ENCODE data around the gene P2RX6. TPM values are rescaled to one million over a fixed set of nuclear protein-coding genes. Genes with fewer than 3 reads are reported as not detected.
"Not testable (repeated sequence)": the region's sequence is repeated elsewhere in the genome, so short reads cannot be mapped to it uniquely, and the experiment has no call there.

The P2RX6 gene
- total and polyA plus RNA-seq, 2 experiments from 2014 or later, result 1.6 to 2.2 TPM

DNA sequence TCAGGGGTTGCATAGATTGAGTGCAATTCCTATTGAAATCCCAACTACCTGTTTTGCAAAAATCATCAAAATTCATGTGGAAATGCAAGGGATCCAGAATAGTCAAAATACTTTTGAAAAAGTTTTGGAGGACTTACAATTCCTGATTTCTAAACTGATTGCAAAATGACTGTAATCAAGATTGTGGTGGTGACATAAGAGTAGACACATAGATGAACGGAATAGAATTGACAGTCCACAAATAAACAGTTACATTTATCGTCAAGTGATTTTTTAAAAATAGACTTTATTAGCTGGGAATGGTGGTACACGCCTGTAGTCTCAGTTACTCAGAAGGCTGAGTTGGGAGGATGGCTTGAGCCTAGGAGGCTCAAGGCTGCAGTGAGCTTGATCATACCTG is 20.0 kb downstream of the P2RX6 start:
- no peak overlapping the region for H3K27ac ChIP-seq
- H3K79me2 ChIP-seq (ENCODE audit: insufficient read depth), result no peaks in the 10 kb centered on the region
- H4K20me1 ChIP-seq (ENCODE audit: insufficient read depth), result no peaks in the 10 kb centered on the region
- no peak for DNase-seq
- 80 to 84% methylated on average over 3 of the region's 3 CpGs for WGBS, 2 experiments (ENCODE audit: low coverage in 1 of 2, low lambda C conversion rate in 2 of 2, missing lambda C conversion rate in 2 of 2)
- H3K9ac ChIP-seq, result no peak overlapping the region
- TF ChIP-seq EZH2phosphoT487 (IDR thresholded peaks at IDR 0.05; ENCODE audit: insufficient read depth, low read depth), result no peak
- no peak for TF ChIP-seq EZH2 (IDR thresholded peaks at IDR 0.05; ENCODE audit: insufficient read depth, poor library complexity, severe bottlenecking)
- H3K9me3 ChIP-seq (ENCODE audit: low read depth), result no peaks in the 10 kb centered on the region
- H2AFZ ChIP-seq, result no peak overlapping the region
- peaks cover 14% of the 10 kb centered on the region for H3K4me1 ChIP-seq (ENCODE audit: insufficient read depth)
- peaks cover 14% of the 10 kb centered on the region for H3F3A ChIP-seq (ENCODE audit: insufficient read depth)
- no peaks in the 10 kb centered on the region for H3K9me2 ChIP-seq (ENCODE audit: insufficient read depth)
- in situ Hi-C loops (cut with MboI), result no loop called here
- H3K4me2 ChIP-seq (ENCODE audit: unreplicated experiment), result no peak overlapping the region
- H3K27me3 ChIP-seq (replicated peaks; ENCODE audit: insufficient read depth), result 0 out of 2 replicates have a peak, but pooled peaks cover 6% of the 10 kb centered on the region
- no peak overlapping the region for H3K4me3 ChIP-seq
- H3K36me3 ChIP-seq (ENCODE audit: low read depth), result no peaks in the 10 kb centered on the region

DNA sequence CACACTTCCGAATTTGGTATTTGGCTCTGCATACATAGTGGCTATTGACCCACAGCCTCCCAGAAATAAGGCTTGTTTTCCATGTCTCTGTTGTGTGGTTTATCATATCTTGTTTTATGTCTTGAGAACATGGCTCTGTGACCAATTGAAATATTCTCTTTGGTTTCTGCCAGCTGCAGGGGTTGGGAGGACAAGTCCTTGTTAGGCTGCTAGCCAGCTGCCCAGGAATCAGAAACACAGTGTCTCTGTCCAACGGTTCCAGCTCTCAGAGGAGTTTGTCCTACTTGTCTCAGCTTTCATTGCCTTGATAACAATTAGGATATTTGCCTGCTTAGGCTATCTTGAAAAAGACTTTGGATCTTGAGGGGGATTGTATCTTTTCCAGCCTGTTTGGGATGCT is 23.4 kb downstream of the P2RX6 start:
- H3K36me3 ChIP-seq (ENCODE audit: low read depth), result no peaks in the 10 kb centered on the region
- H3K9me3 ChIP-seq (ENCODE audit: low read depth), result no peaks in the 10 kb centered on the region
- no peaks in the 10 kb centered on the region for H3K9me2 ChIP-seq (ENCODE audit: insufficient read depth)
- no peaks in the 10 kb centered on the region for H3K79me2 ChIP-seq (ENCODE audit: insufficient read depth)
- H2AFZ ChIP-seq, result no peak overlapping the region; the same call in 1 of the 2 replicates
- H3K4me1 ChIP-seq (ENCODE audit: insufficient read depth), result peaks cover 23% of the 10 kb centered on the region
- H3F3A ChIP-seq (ENCODE audit: insufficient read depth), result peaks cover 23% of the 10 kb centered on the region
- H3K27ac ChIP-seq, result peak overlapping the region; percentile 70
- H3K27me3 ChIP-seq (replicated peaks; ENCODE audit: insufficient read depth), result no peaks in the 10 kb centered on the region
- H4K20me1 ChIP-seq (ENCODE audit: insufficient read depth), result no peaks in the 10 kb centered on the region
- TF ChIP-seq EZH2 (IDR thresholded peaks at IDR 0.05; ENCODE audit: insufficient read depth, poor library complexity, severe bottlenecking), result no peak
- TF ChIP-seq EZH2phosphoT487 (IDR thresholded peaks at IDR 0.05; ENCODE audit: insufficient read depth, low read depth), result no peak
- in situ Hi-C loops (cut with MboI), result no loop called here
- H3K4me2 ChIP-seq (ENCODE audit: unreplicated experiment), result no peak overlapping the region
- WGBS, 2 experiments (ENCODE audit: low coverage in 1 of 2, low lambda C conversion rate in 2 of 2, missing lambda C conversion rate in 2 of 2), result 3 to 5% methylated on average over 2 of the region's 2 CpGs
- H3K9ac ChIP-seq, result no peak overlapping the region
- H3K4me3 ChIP-seq, result no peak overlapping the region
- DNase-seq, result peak; percentile 38

DNA sequence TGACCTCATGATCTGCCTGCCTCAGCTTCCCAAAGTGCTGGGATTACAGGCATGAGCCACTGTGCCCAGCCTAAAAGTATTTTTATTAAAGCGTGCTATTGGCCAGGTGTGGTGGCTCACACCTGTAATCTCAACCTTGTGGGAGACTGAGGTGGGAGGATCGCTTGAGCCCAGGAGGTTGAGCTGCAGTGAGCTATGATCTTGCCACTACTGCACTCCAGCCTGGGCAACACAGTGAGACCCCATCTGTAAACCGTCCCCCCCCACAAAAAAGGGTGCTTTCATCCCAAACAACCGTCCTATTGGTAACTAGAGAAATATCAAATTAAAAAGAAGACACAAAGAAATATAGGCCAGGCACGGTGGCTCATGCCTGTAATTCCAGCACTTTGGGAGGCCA is 24.2 kb downstream of the P2RX6 start:
- H3K27ac ChIP-seq; H3K4me3 ChIP-seq; DNase-seq; H2AFZ ChIP-seq; H3K4me2 ChIP-seq (ENCODE audit: unreplicated experiment); in situ Hi-C loops (cut with MboI); H3K36me3 ChIP-seq (ENCODE audit: low read depth); H3K9me3 ChIP-seq (ENCODE audit: low read depth); H3K79me2 ChIP-seq (ENCODE audit: insufficient read depth); H4K20me1 ChIP-seq (ENCODE audit: insufficient read depth); H3K9ac ChIP-seq; H3K27me3 ChIP-seq (replicated peaks; ENCODE audit: insufficient read depth); H3K9me2 ChIP-seq (ENCODE audit: insufficient read depth): not testable (repeated sequence)
- Histone ChIP-seq H3F3A (ENCODE audit: insufficient read depth) (peaks cover 23% of the 10 kb centered on the region), H3K4me1 (ENCODE audit: insufficient read depth) (peaks cover 30% of the 10 kb centered on the region)
- WGBS, 2 experiments (ENCODE audit: low coverage in 1 of 2, low lambda C conversion rate in 2 of 2, missing lambda C conversion rate in 2 of 2), result 93 to 95% methylated on average over 5 of the region's 5 CpGs

DNA sequence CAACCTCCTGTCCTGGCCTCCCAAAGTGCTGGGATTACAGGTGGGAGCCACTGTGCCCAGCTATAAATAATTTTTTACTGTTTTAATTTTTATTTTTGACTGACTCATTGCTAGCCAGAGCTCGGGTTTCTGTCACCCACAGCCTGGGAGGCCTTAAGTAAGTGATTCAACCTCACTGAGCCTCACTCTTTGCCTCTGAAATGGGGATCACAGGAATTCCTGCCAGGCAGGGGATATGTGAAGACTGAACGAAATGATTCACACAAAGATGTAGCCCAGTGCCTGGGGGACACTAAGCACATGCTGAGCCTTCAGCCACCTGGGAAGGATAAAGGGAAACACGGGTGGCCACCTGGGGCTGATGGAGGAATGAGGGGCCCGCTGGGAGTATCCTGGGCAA is 27.0 kb downstream of the P2RX6 start:
- peak; percentile 80 for DNase-seq
- H3K4me1 ChIP-seq (ENCODE audit: insufficient read depth), result peaks cover 43% of the 10 kb centered on the region
- in situ Hi-C loops (cut with MboI), result no loop called here
- H3K36me3 ChIP-seq (ENCODE audit: low read depth), result no peaks in the 10 kb centered on the region
- H3K4me3 ChIP-seq, result no peak overlapping the region
- 60 to 63% methylated on average over 4 of the region's 4 CpGs for WGBS, 2 experiments (ENCODE audit: low coverage in 1 of 2, low lambda C conversion rate in 2 of 2, missing lambda C conversion rate in 2 of 2)
- no peaks in the 10 kb centered on the region for H4K20me1 ChIP-seq (ENCODE audit: insufficient read depth)
- peak overlapping the region; percentile 2 for H3K4me2 ChIP-seq (ENCODE audit: unreplicated experiment)
- H3K9ac ChIP-seq, result no peak overlapping the region
- H3F3A ChIP-seq (ENCODE audit: insufficient read depth), result peaks cover 23% of the 10 kb centered on the region
- TF ChIP-seq EZH2phosphoT487 (IDR thresholded peaks at IDR 0.05; ENCODE audit: insufficient read depth, low read depth), result no peak
- peak overlapping the region; percentile 39; the same call in 1 of the 2 replicates for H3K27ac ChIP-seq
- H3K79me2 ChIP-seq (ENCODE audit: insufficient read depth), result no peaks in the 10 kb centered on the region
- H2AFZ ChIP-seq, result no peak overlapping the region
- H3K27me3 ChIP-seq (replicated peaks; ENCODE audit: insufficient read depth), result no peaks in the 10 kb centered on the region
- no peaks in the 10 kb centered on the region for H3K9me2 ChIP-seq (ENCODE audit: insufficient read depth)
- no peaks in the 10 kb centered on the region for H3K9me3 ChIP-seq (ENCODE audit: low read depth)
